Limb (tissue), 2 donors: ENCODE data around the gene AKT3.

ENCODE experiments used
- DNase-seq, 2 donors: peaks; one replicate each; pipeline ENCODE4 v3.0.0-alpha.2; 2016; ENCODE audit errors: extremely low spot score in 2 of 2

The AKT3 gene

GRCh38 chr1:243558576-243558975 is 291.5 kb downstream of the AKT3 start:
- no peak for DNase-seq

- DNase-seq: no peak
Measured at GRCh38 chr1:243557866-243558265, 292.2 kb downstream of the AKT3 start.

- DNase-seq: no peak
Measured at GRCh38 chr1:243554686-243555085, 295.4 kb downstream of the AKT3 start.

GRCh38 chr1:243553090-243553489 is 297.0 kb downstream of the AKT3 start:
- DNase-seq: no peak

DNA sequence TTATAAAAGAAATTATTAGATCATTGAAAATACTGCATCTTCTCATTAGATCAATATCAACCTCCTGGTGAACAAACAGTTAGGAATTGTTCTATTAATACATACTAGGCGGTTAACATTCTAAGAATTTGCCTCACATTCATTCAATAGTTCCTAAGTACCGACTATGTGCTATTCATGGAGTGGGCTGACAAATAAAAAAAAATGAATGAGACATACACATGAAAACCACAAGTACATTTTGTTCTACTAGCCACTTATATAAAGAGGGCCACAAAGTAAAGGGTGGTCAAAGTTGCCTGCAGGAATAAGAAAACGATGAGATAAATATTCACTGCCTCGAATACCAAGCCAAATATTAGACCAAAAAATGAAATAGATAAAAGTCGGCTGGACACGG is 299.8 kb downstream of the AKT3 start:
- DNase-seq: no peak

GRCh38 chr1:243549791-243550190 is 300.3 kb downstream of the AKT3 start:
- DNase-seq: no peak

- DNase-seq: no peak
Measured at GRCh38 chr1:243549108-243549507, 300.9 kb downstream of the AKT3 start.

DNA sequence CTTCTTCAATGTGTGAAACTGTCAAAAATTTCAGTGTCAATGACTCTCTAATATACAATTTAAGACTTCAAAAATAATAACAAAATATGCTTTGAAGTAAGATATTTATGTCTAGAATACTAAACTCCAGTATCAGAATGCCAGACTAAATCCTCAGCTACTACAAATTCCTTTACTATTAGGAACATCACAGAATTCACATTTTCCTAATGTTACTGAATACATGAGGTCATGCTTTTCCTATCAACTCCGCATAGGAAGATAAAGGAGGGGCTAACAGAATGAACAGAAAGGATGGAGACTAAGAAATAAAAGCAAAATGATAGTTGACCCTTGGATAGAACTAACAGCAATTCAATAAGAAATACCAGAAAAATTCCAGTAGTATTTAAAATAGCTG is 301.5 kb downstream of the AKT3 start:
- no peak for DNase-seq

- DNase-seq: no peak
Measured at GRCh38 chr1:243547891-243548290, 302.2 kb downstream of the AKT3 start.

- DNase-seq: no peak
Measured at GRCh38 chr1:243546457-243546856, 303.6 kb downstream of the AKT3 start.

DNA sequence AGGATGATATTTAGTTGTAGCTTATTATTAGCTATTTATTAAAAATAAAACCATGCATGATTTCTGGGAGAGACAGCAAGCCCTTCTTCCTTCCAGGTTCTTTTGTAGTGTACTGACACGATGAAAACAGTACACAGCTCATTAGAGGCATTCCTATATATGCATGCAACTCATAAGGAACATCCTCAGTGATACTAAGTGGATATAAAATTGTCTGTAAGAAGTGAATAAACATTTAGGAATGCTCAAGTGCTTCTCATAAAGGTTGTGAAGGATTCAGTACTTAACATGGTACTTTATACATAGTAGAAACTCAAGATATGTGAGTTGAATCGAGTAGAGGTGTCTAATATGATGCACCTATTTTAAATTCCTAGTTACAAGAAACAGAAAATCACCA is 306.5 kb downstream of the AKT3 start:
- no peak for DNase-seq

DNA sequence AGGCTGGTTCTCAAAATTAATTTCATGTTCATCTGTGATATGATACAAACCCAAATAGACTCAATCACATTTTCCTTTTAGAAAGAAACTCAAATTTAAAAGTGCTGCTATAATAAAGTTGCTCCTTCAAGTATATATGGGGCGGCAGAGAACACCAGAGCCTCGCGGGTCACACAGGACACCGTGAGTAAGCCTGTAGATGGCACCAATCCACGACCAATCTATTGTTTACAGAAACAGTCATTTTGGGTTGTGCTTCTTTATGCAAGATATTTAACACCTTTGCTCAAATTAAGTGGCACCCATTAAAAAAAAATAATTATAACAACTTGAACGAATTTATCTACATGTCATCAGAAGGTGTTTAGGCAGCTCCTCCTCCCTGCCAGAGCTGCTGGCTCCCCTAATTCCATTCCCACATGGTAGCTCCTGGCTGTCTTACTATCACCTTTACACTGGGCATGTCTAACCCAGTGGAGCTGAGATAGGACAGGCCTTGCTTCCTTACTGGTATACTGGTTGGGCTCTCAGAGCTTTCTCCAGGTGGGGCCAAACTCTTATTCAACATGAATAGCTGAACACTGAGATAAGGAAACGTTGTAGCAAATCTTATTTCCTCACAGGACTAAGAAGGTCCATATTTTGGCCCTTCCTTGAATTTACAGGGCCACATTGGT is 307.2 kb downstream of the AKT3 start:
- DNase-seq: no peak

DNA sequence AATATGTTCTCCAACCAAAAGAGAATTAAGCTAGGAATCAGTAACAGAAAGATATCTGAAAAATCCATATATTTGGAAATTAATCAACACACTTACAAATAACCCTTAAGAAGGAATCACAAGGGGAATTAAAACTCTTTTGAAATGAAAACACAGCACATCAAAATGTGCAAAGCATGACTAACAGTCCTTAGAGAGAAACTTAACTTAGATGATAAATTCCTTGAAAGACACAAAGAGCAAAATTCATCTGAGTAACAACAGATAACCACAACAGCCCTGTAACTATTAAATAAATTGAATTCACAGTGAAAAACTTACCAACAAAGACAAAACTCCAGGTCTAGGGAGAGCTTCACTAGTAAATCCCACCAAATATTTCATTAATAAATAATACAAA is 310.4 kb downstream of the AKT3 start:
- no peak for DNase-seq

DNA sequence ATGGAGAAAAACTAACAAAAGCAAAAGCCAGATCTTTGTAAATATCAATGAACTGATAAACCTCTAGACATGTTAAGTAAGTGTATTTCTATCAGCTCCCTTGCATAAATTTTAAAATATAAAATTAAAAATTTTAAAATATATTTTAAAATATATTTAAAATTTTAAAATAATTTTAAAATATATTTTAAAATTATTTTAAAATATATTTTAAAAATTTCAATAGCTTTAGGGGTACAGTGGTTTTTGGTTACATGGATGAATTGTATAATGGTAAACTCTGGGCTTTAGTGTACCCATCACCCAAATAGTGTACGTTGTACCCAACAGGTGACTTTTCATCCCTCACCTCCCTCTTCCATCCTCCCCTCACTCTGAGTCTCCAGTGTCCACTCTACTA is 315.0 kb downstream of the AKT3 start:
- DNase-seq: no peak

DNA sequence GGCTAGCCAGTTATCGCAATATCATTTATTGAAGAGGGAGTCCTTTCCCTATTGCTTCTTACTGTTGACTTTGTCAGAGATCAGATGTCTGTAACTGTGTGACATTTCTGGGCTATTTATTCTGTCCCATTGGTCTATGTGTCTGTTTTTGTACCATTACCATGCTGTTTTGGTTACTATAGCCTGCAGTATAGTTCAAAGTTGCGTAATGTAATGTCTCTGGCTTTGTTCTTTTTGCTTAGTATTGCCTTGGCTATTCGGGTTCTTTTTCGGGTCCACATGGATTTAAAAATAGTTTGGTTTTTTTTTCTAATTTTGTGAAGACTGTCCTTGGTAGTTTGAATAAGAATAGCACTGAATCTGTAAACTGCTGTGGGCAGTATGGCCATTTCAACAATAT is 320.5 kb downstream of the AKT3 start:
- no peak for DNase-seq

DNA sequence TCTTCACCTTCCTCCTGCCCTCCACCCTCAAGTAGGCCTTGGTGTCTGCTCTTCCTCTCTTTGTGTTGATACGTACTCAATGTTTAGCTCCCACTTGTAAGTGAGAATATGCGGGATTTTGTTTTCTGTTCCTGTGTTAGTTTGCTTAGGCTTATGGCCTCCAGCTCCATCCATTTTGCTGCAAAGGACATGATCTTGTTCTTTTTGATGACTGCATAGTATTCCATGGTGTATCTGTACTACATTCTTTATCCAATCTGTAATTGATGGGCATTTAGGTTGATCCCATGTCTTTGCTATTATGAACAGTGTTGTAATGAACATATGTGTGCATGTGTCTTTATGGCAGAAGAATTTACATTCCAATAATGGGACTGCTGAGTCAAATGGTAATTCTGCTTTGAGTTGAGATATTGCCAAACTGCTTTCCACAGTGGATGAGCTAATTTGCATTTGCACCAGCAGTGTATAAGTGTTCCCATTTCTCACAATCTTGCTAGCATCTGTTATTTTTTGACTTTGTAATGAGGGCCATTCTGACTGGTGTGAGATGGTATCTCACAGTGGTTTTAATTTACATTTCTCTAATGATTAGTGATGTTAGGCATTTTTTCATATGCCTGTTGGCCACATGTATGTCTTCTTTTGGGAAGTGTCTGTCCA is 321.5 kb downstream of the AKT3 start:
- DNase-seq: no peak

DNA sequence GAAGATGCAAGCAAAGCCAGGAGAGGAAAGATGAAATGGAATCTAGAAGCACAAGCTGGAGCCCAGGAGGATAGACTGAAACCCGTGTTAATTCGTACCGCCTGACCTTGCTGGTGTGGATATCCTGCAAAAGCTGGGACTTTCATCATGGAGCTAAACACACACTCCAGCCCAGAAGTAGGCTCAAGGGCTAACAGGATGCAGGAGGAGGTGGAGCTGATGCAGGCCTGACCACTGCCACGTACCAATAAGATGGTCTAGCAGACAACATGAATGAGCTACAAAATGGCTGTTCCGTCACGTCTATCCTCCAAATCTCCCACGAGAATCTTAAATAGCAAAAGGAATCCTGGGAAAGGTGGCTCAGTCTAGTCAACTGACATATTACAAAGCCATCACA is 323.9 kb downstream of the AKT3 start:
- no peak for DNase-seq

DNA sequence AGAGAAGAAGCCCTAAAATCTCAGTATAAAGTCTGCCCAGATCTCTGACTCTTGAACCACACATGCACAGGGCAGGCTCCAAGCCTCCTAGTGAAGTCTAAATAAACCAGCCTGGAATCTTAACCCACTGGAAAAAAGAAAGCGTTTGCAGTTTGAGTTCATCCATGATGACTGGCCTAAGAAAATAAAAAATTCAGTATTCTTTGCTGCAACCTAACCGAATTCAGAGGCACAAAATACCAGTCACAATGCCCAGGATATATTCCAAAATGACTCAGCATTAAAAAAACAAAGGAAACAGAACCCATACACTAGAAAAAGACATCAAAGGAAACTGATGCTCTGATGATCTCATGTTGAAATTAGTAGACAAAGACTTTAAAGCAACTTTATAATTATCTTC is 325.0 kb downstream of the AKT3 start:
- no peak for DNase-seq

DNA sequence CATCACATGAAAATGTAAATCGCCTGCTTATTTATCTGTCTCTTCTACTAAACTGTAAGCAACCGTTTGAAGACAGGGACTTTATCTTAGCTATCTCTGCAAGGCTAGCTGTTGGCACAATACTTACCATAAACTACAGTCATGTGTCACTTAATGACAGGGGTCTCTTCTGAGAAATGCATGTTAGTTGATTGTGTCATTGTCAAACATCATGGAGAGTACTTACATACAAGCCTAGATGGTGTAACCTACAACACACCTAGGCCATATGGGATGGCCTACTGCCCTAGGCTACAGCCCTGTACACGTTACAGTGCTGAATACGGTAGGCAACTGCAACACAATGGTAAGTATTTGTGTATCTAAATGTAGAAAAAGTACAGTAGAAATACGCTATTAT is 326.3 kb downstream of the AKT3 start:
- no peak for DNase-seq

GRCh38 chr1:243520831-243521230 is 329.2 kb downstream of the AKT3 start:
- no peak for DNase-seq

DNA sequence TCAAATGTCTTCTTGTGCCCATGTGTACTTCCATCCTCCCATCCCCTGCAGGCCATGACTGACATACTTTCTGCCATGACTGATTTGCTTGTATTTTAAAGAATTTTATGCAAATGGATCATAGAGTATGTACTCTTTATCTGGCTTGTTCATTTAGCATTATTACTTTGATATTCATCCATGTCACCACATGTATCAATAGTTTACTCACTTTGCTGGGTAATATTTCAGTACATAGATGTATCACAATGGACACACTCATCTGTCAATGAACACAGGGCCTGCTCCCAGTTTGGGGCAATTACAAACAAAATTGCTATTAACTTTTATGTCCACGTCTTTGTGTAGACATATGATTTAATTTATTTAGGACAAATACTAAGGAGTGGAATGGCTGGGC is 335.1 kb downstream of the AKT3 start:
- DNase-seq: no peak

DNA sequence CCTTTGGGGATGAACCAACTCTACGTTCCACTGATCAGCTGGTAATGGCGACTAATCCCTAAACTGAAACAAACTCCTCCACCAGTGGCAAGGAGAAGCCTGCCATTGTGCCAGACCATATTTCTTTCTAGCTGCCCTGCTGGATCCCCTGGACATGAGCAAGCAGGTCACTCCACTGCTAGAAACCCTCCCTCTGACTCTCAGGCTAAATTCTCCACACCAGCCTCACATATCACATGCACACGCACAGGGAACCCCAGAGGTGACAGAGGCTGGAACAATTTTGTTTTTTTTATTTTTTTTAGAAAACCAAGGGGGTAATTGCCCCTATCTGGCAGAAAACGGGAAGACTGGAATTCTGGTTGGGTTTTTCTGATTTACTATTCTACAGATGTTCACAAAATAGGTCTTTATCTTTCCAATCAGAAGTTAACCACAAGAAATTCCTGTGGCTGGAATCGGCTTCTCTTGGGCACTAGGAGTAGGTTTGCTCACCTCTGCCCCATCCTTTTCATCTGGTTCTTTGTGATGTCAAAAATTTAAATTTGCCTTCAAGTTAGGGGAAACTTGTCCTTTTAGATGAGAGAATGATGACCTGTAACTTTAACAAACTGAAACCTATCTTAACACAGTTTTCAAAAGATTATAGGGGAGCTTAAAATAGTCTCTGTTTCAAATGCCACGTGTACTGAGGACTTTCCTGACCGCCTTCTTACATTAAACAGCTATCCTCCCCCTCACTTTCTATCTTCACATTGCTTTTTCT is 336.1 kb downstream of the AKT3 start:
- DNase-seq: no peak

GRCh38 chr1:243510928-243511327 is 339.1 kb downstream of the AKT3 start:
- DNase-seq: no peak
